Testis (tissue), 2 donors: Measurements from ENCODE around the gene SETX.

Source experiments
- CTCF ChIP-seq, 3 experiments: fragments of 450-650 bp in 2 of 3; fragments of 200-600 bp in 1 of 3; sonication (generic) in 1 of 3; IDR thresholded peaks; one replicate each; pipeline ENCODE4 v1.5.1; 2016 to 2019; ENCODE audit warnings: antibody characterized with exemption in 3 of 3, mild to moderate bottlenecking in 2 of 3, moderate library complexity in 1 of 3
- POLR2A ChIP-seq: fragments of 450-650 bp; IDR thresholded peaks from one replicate; pipeline ENCODE4 v1.6.1; 2017; ENCODE audit warnings: antibody characterized with exemption, mild to moderate bottlenecking, moderate library complexity

- TF ChIP-seq CTCF (IDR thresholded peaks at IDR 0.05) (no peak), POLR2A (no peak)
Measured at GRCh38 chr9:132364068-132364467, 9.3 kb upstream of the SETX start.
